SK-N-SH (cell line): Measurements from ENCODE around the gene EIF3F.

Experiments
- EZH2phosphoT487 ChIP-seq: fragments of 200-600 bp; sonication (generic); IDR thresholded peaks from 2 replicates; pipeline ENCODE4 v1.6.1; 2017; ENCODE audit warnings: low read depth, mixed run types, mild to moderate bottlenecking, antibody characterized with exemption, moderate library complexity, borderline replicate concordance
- POLR2AphosphoS5 ChIP-seq: IDR thresholded peaks from 2 replicates; pipeline ENCODE4 v1.6.1; 2012; ENCODE audit warnings: low read depth, low read length
- TEAD4 ChIP-seq: IDR thresholded peaks from 2 replicates; pipeline ENCODE4 v1.4.0; 2012; ENCODE audit warnings: mild to moderate bottlenecking, borderline replicate concordance; ENCODE audit not compliant: insufficient read depth
- TF ChIP-seq, protein P1 (sequence below): IDR thresholded peaks from 2 replicates; pipeline ENCODE4 v1.4.0; 2012; ENCODE audit warnings: low read depth
- TF ChIP-seq, protein P2 (sequence below): IDR thresholded peaks from 2 replicates; pipeline ENCODE4 v1.6.1; 2012; ENCODE audit warnings: mild to moderate bottlenecking, low read depth, low read length, moderate library complexity
- TF ChIP-seq, protein P3 (sequence below): fragments of 200-600 bp; sonication (generic); IDR thresholded peaks from 2 replicates; pipeline ENCODE4 v1.6.1; 2017; ENCODE audit warnings: antibody characterized with exemption, mild to moderate bottlenecking, moderate library complexity

DNA sequence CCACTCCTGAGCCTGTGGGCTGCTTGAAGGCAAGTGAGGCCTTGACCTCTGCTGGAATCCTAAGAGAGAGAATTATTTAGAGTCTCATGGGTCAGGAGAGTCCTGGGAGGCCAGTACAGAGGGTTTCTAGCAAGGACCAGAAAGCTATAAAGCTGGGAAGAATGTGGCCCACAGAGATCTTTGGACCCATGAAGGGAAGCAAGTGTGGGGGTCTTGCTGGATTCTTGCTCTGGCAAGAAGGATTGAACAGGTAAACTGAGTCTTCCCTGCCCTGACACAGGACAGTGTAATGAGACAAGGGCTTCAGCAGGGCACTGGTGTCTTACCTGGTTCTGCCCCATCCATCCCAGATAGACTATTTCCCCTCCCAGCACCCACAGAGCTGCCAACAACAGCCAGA, 18.4 kb downstream of the EIF3F start:
- TF ChIP-seq TEAD4 (no peak), EZH2phosphoT487 (no peak), POLR2AphosphoS5 (no peak)
- TF ChIP-seq, protein P1, sequence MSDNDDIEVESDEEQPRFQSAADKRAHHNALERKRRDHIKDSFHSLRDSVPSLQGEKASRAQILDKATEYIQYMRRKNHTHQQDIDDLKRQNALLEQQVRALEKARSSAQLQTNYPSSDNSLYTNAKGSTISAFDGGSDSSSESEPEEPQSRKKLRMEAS, result no peak
- TF ChIP-seq, protein P2, sequence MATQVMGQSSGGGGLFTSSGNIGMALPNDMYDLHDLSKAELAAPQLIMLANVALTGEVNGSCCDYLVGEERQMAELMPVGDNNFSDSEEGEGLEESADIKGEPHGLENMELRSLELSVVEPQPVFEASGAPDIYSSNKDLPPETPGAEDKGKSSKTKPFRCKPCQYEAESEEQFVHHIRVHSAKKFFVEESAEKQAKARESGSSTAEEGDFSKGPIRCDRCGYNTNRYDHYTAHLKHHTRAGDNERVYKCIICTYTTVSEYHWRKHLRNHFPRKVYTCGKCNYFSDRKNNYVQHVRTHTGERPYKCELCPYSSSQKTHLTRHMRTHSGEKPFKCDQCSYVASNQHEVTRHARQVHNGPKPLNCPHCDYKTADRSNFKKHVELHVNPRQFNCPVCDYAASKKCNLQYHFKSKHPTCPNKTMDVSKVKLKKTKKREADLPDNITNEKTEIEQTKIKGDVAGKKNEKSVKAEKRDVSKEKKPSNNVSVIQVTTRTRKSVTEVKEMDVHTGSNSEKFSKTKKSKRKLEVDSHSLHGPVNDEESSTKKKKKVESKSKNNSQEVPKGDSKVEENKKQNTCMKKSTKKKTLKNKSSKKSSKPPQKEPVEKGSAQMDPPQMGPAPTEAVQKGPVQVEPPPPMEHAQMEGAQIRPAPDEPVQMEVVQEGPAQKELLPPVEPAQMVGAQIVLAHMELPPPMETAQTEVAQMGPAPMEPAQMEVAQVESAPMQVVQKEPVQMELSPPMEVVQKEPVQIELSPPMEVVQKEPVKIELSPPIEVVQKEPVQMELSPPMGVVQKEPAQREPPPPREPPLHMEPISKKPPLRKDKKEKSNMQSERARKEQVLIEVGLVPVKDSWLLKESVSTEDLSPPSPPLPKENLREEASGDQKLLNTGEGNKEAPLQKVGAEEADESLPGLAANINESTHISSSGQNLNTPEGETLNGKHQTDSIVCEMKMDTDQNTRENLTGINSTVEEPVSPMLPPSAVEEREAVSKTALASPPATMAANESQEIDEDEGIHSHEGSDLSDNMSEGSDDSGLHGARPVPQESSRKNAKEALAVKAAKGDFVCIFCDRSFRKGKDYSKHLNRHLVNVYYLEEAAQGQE, result no peak
- TF ChIP-seq, protein P3, sequence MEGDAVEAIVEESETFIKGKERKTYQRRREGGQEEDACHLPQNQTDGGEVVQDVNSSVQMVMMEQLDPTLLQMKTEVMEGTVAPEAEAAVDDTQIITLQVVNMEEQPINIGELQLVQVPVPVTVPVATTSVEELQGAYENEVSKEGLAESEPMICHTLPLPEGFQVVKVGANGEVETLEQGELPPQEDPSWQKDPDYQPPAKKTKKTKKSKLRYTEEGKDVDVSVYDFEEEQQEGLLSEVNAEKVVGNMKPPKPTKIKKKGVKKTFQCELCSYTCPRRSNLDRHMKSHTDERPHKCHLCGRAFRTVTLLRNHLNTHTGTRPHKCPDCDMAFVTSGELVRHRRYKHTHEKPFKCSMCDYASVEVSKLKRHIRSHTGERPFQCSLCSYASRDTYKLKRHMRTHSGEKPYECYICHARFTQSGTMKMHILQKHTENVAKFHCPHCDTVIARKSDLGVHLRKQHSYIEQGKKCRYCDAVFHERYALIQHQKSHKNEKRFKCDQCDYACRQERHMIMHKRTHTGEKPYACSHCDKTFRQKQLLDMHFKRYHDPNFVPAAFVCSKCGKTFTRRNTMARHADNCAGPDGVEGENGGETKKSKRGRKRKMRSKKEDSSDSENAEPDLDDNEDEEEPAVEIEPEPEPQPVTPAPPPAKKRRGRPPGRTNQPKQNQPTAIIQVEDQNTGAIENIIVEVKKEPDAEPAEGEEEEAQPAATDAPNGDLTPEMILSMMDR, result no peak
